H1 (cell line): Measurements from ENCODE around the gene VASN. TPM values are rescaled to one million over a fixed set of nuclear protein-coding genes. Genes with fewer than 3 reads are reported as not detected.

Source experiments
- CTCF ChIA-PET: fragments of 300-600 bp; sonication (Branson Sonifier 250); formaldehyde crosslinking; loops from one replicate; lab custom pipeline; 2021; ENCODE audit not compliant: partially characterized antibody; lab: Charles Lee
- POLR2A ChIA-PET: fragments of 300-600 bp; sonication (Branson Sonifier 250); formaldehyde crosslinking; loops from one replicate; lab custom pipeline; 2021; ENCODE audit warnings: inconsistent platforms; ENCODE audit not compliant: partially characterized antibody; lab: Charles Lee
- DNase-seq, 2 experiments: peaks; one replicate each; pipeline versions ENCODE4 v3.0.0 to v3.0.0-alpha.2; 2010 to 2022; ENCODE audit warnings: low spot score in 2 of 2, low read depth in 1 of 2, mixed read lengths in 1 of 2
- FAIRE-seq: peaks from 2 replicates; lab custom pipeline; 2011; peaks lifted over from hg19 to GRCh38; lab: Jason Lieb, UNC
- H2AFZ ChIP-seq: 2 replicates; pipeline ENCODE4 v1.8.1; 2012; ENCODE audit warnings: low read length, inconsistent platforms
- H2AK5ac ChIP-seq: 2 replicates; pipeline ENCODE4 v1.6.1; 2013; ENCODE audit warnings: low read depth, low read length
- H2BK120ac ChIP-seq: replicated peaks from 2 replicates; pipeline ENCODE3; 2013; ENCODE audit warnings: low read depth, low read length, inconsistent platforms
- H2BK12ac ChIP-seq: 2 replicates; pipeline ENCODE4 v1.6.1; 2013; ENCODE audit warnings: low read depth, low read length
- H2BK15ac ChIP-seq: 2 replicates; pipeline ENCODE4 v1.6.1; 2013; ENCODE audit warnings: low read length
- H2BK20ac ChIP-seq: 2 replicates; pipeline ENCODE4 v1.6.1; 2013; ENCODE audit warnings: low read length
- H2BK5ac ChIP-seq: 2 replicates; pipeline ENCODE4 v1.6.1; 2013; ENCODE audit warnings: low read depth, low read length
- H3K14ac ChIP-seq: 2 replicates; pipeline ENCODE4 v1.6.1; 2013; ENCODE audit warnings: inconsistent platforms; ENCODE audit not compliant: insufficient read length
- H3K18ac ChIP-seq: 2 replicates; pipeline ENCODE4 v1.6.1; 2013; ENCODE audit warnings: low read length; ENCODE audit errors: extremely low read depth
- H3K23ac ChIP-seq: 2 replicates; pipeline ENCODE4 v1.6.1; 2013; ENCODE audit warnings: inconsistent platforms; ENCODE audit not compliant: insufficient read length
- H3K23me2 ChIP-seq: 2 replicates; pipeline ENCODE4 v1.6.1; 2013; ENCODE audit warnings: low read depth, low read length
- H3K27ac ChIP-seq: 2 replicates; pipeline ENCODE4 v1.6.1; 2011; ENCODE audit warnings: low read depth, low read length, inconsistent platforms
- H3K27me3 ChIP-seq, 4 experiments: replicated peaks in 1 of 4; 1 replicate in 1 of 4; 2 replicates in 3 of 4; pipeline versions ENCODE4 v1.6.1 to v1.8.1; 2011 to 2013; ENCODE audit warnings: low read length in 3 of 4, mild to moderate bottlenecking in 3 of 4, inconsistent platforms in 2 of 4, mixed read lengths in 2 of 4, moderate library complexity in 1 of 4; ENCODE audit not compliant: control insufficient read depth in 3 of 4, insufficient read depth in 3 of 4; ENCODE audit errors: extremely low read depth in 1 of 4
- H3K36me3 ChIP-seq, 4 experiments: 2 replicates each; pipeline versions ENCODE4 v1.6.1 to v1.8.1; 2011 to 2013; ENCODE audit warnings: mild to moderate bottlenecking in 4 of 4, low read length in 3 of 4, moderate library complexity in 2 of 4, control low read depth in 1 of 4, inconsistent platforms in 1 of 4; ENCODE audit not compliant: insufficient read depth in 4 of 4, control insufficient read depth in 2 of 4
- H3K4ac ChIP-seq: replicated peaks from 2 replicates; pipeline ENCODE3; 2013; ENCODE audit warnings: low read length, low read depth, mixed read lengths, inconsistent platforms; ENCODE audit not compliant: insufficient read length
- H3K4me1 ChIP-seq, 4 experiments: replicated peaks in 1 of 4; 1 replicate in 1 of 4; 2 replicates in 3 of 4; pipeline versions ENCODE4 v1.6.1 to v1.8.1; 2011 to 2013; ENCODE audit warnings: low read length in 3 of 4, inconsistent platforms in 2 of 4, mixed read lengths in 1 of 4; ENCODE audit not compliant: insufficient read depth in 4 of 4, control insufficient read depth in 3 of 4
- H3K4me2 ChIP-seq, 2 experiments: 2 replicates each; pipeline versions ENCODE4 v1.6.1 to v1.8.1; 2011 to 2013; ENCODE audit warnings: low read depth in 2 of 2, low read length in 2 of 2, control low read depth in 1 of 2, inconsistent platforms in 1 of 2, mild to moderate bottlenecking in 1 of 2; ENCODE audit not compliant: insufficient read depth in 1 of 2
- H3K4me3 ChIP-seq, 4 experiments: fragments of 200-600, 300-600 bp in 1 of 4; sonication (generic), shearing (Covaris generic), sonication (Bioruptor Twin) in 1 of 4; 2 replicates each; pipeline versions ENCODE4 v1.5.1 to v1.8.1; 2011 to 2016; ENCODE audit warnings: low read length in 4 of 4, low read depth in 3 of 4, control low read depth in 2 of 4, inconsistent platforms in 2 of 4, mild to moderate bottlenecking in 2 of 4, mixed read lengths in 1 of 4, moderate library complexity in 1 of 4; ENCODE audit not compliant: insufficient read depth in 2 of 4; ENCODE audit errors: extremely low read depth in 1 of 4
- H3K56ac ChIP-seq: replicated peaks from 2 replicates; pipeline ENCODE3; 2013; ENCODE audit warnings: low read depth, mild to moderate bottlenecking, mixed read lengths, low read length, inconsistent platforms; ENCODE audit not compliant: insufficient read length
- H3K79me1 ChIP-seq: 2 replicates; pipeline ENCODE4 v1.6.1; 2013; ENCODE audit warnings: low read depth, low read length, control low read depth
- H3K79me2 ChIP-seq, 2 experiments: 2 replicates each; pipeline versions ENCODE4 v1.6.1 to v1.8.1; 2012 to 2013; ENCODE audit warnings: low read length in 2 of 2, mild to moderate bottlenecking in 2 of 2, inconsistent platforms in 1 of 2; ENCODE audit not compliant: insufficient read depth in 2 of 2, control insufficient read depth in 1 of 2
- H3K9ac ChIP-seq, 4 experiments: replicated peaks in 1 of 4; 1 replicate in 1 of 4; 2 replicates in 3 of 4; pipeline versions ENCODE4 v1.6.1 to v1.8.1; 2011 to 2013; ENCODE audit warnings: low read depth in 3 of 4, low read length in 3 of 4, control low read depth in 2 of 4, mild to moderate bottlenecking in 2 of 4, moderate library complexity in 2 of 4, inconsistent platforms in 1 of 4; ENCODE audit errors: extremely low read depth in 1 of 4
- H3K9me3 ChIP-seq, 2 experiments: 2 replicates each; pipeline versions ENCODE4 v1.6.1 to v1.8.1; 2012 to 2013; ENCODE audit warnings: mild to moderate bottlenecking in 2 of 2, moderate library complexity in 2 of 2, control low read depth in 1 of 2, inconsistent platforms in 1 of 2, low read depth in 1 of 2, low read length in 1 of 2, mixed read lengths in 1 of 2; ENCODE audit not compliant: insufficient read depth in 2 of 2
- H4K20me1 ChIP-seq, 2 experiments: replicated peaks in 1 of 2; 2 replicates each; pipeline versions ENCODE3 to v1.8.1; 2011 to 2013; ENCODE audit warnings: inconsistent platforms in 2 of 2, low read length in 2 of 2, mild to moderate bottlenecking in 1 of 2; ENCODE audit not compliant: insufficient read depth in 2 of 2, control insufficient read depth in 1 of 2
- H4K5ac ChIP-seq: 2 replicates; pipeline ENCODE4 v1.6.1; 2013; ENCODE audit warnings: low read length, low read depth, mixed read lengths, inconsistent platforms; ENCODE audit not compliant: insufficient read length
- H4K8ac ChIP-seq: 2 replicates; pipeline ENCODE4 v1.8.0; 2013; ENCODE audit warnings: mild to moderate bottlenecking, moderate library complexity, low read length, inconsistent platforms; ENCODE audit not compliant: insufficient read depth; ENCODE audit errors: extremely low read depth
- H4K91ac ChIP-seq: replicated peaks from 2 replicates; pipeline ENCODE3; 2013; ENCODE audit warnings: low read length, mixed read lengths, inconsistent platforms; ENCODE audit not compliant: insufficient read length
- BCL11A ChIP-seq, 2 experiments: IDR thresholded peaks; one replicate each; pipeline ENCODE4 v1.6.1; 2011; ENCODE audit warnings: low read depth in 2 of 2, low read length in 2 of 2, mild to moderate bottlenecking in 2 of 2
- CHD1 ChIP-seq: IDR thresholded peaks from 2 replicates; pipeline ENCODE4 v1.6.1; 2012; ENCODE audit warnings: low read depth, low read length, improper control_type of control experiment
- EZH2 ChIP-seq: fragments of 200-600 bp; sonication (generic); IDR thresholded peaks from 2 replicates; pipeline ENCODE4 v1.7.1; 2012; ENCODE audit warnings: low read depth, mild to moderate bottlenecking, moderate library complexity, low read length, inconsistent platforms; ENCODE audit not compliant: severe bottlenecking
- JUND ChIP-seq: IDR thresholded peaks from 2 replicates; pipeline ENCODE4 v1.6.1; 2011; ENCODE audit warnings: mild to moderate bottlenecking, improper control_type of control experiment, low read length
- KDM5A ChIP-seq: fragments of 200-600 bp; IDR thresholded peaks from 2 replicates; pipeline ENCODE4 v1.7.1; 2012; ENCODE audit warnings: mild to moderate bottlenecking, low read length, inconsistent platforms, mixed read lengths
- POU5F1 ChIP-seq: IDR thresholded peaks from 2 replicates; pipeline ENCODE4 v1.6.1; 2011; ENCODE audit warnings: low read depth, mild to moderate bottlenecking, low read length, moderate library complexity
- SIN3A ChIP-seq, 2 experiments: IDR thresholded peaks in 1 of 2; conservative IDR thresholded peaks in 1 of 2; 2 replicates each; pipeline ENCODE4 v1.6.1; 2011 to 2012; ENCODE audit warnings: low read length in 2 of 2, improper control_type of control experiment in 1 of 2, low read depth in 1 of 2, mild to moderate bottlenecking in 1 of 2
- TCF12 ChIP-seq: IDR thresholded peaks from 2 replicates; pipeline ENCODE4 v1.6.1; 2011; ENCODE audit warnings: low read depth, mild to moderate bottlenecking, low read length
- YY1 ChIP-seq: IDR thresholded peaks from 2 replicates; pipeline ENCODE4 v1.6.1; 2011; ENCODE audit warnings: low read depth, mild to moderate bottlenecking, low read length
- ZNF274 ChIP-seq: IDR thresholded peaks from 2 replicates; pipeline ENCODE4 v1.7.0; 2012; ENCODE audit warnings: low read length, borderline replicate concordance; ENCODE audit errors: extremely low read depth
- WGBS, 2 experiments: shearing (Covaris generic) in 1 of 2; methylation state at CpG; one replicate each; pipeline versions ENCODE4 v1.1.6 to v1.1.7; 2013 to 2015; ENCODE audit warnings: low lambda C conversion rate in 2 of 2, mixed read lengths in 2 of 2, inconsistent platforms in 1 of 2, low coverage in 1 of 2, missing lambda C conversion rate in 1 of 2; ENCODE audit not compliant: insufficient replicate concordance in 2 of 2, insufficient coverage in 1 of 2, insufficient read length in 1 of 2; ENCODE audit errors: extremely low coverage in 1 of 2, missing lambda C conversion rate in 1 of 2; 5-methylcytosine and 5-hydroxymethylcytosine counted together
- polyA plus RNA-seq, 7 experiments: library from polyadenylated mRNA; depleted of rRNA in 3 of 7; stranded (reverse) in 5 of 7; unstranded in 2 of 7; fragments of >200 nt in 5 of 7; fragments of 200-250 nt in 2 of 7; gene quantifications; 1 replicate in 5 of 7; 2 replicates in 1 of 7; 4 replicates in 1 of 7; pipeline versions ENCODE4 v1.2.1 to v1.2.3, GENCODE V29; 2011 to 2013; ENCODE audit warnings: missing spikeins in 2 of 7, mixed read lengths in 2 of 7
- total RNA-seq: library from RNA; stranded (reverse); fragmentation: NEBNext Ultra II Directional; extraction: Animal tissue kit (Norgen Biotek cat#: 25700); gene quantifications from 2 replicates; pipeline ENCODE4 v1.2.1, GENCODE V29; 2021
- TF ChIP-seq, protein P1 (sequence below): IDR thresholded peaks from 2 replicates; pipeline ENCODE4 v1.6.1; 2011; ENCODE audit warnings: low read length, improper control_type of control experiment

VASN gene
- total and polyA plus RNA-seq, 2 of the 8 experiments (the other 6 are each of a cell fraction or from before 2014, with no cell fraction given), result 9.6 to 11.3 TPM

DNA sequence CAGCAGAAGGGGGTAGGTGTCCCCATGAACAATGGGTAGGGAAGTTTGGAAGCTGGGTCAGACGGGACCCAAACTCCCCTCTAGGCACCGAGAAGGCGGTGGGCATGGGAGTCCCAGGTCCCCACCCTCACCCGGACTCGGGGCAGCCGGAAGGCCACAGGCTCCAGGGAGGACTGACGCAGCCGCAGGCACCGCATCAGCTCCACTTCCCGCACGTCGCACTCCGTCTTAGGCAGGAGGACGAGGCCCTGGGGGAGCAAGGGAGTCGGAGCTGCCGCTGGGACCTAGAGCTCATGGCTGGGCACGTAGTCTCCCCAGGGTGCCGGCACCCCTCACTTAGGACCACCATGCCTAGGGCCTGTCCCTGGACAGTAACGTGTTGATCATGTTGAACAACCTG lies 13.4 kb upstream of the VASN start:
- H2BK15ac ChIP-seq, result no peak overlapping the region
- peaks cover 0 to 3% (median 1%) of the 10 kb centered on the region in 4 experiments; a peak in 3 of 7 replicates for H3K4me1 ChIP-seq
- H2BK5ac ChIP-seq, result no peak overlapping the region
- H3K4me2 ChIP-seq, result no peak overlapping the region
- H2BK12ac ChIP-seq, result no peak overlapping the region
- no peaks in the 10 kb centered on the region for H3K79me1 ChIP-seq
- no peaks in the 10 kb centered on the region for H3K9me3 ChIP-seq
- no peak overlapping the region for H3K27ac ChIP-seq
- peaks cover 0 to 3% of the 10 kb centered on the region in 2 experiments for H4K20me1 ChIP-seq
- H4K5ac ChIP-seq, result no peak overlapping the region
- no peak overlapping the region for H3K18ac ChIP-seq
- WGBS, 2 experiments, result 95% methylated on average over 14 of the region's 19 CpGs; no CpG with 5 or more reads in 1 of the 2 experiments
- DNase-seq (no peak), FAIRE-seq (no peak)
- peak overlapping the region; percentile 59; the same call in 1 of the 2 replicates for H4K8ac ChIP-seq
- no peaks in the 10 kb centered on the region for H3K27me3 ChIP-seq
- H3K36me3 ChIP-seq, result no peaks in the 10 kb centered on the region
- ChIA-PET POLR2A (interaction anchor here (0.6 to 2.2 kb wide), 5 partner anchors 13 to 45 kb away, joined by 4 to 13 read pairs (median 4); partner anchors contain the start of gene VASN), CTCF (interaction anchor here (0.6 to 14.0 kb wide), 17 partner anchors 12 to 943 kb away, joined by 3 to 425 read pairs (median 5); partner anchors contain the start of gene VASN)
- H2BK120ac ChIP-seq, result no peak overlapping the region
- no peak overlapping the region for H3K9ac ChIP-seq
- H2AFZ ChIP-seq, result no peak overlapping the region
- H4K91ac ChIP-seq, result no peak overlapping the region
- no peak overlapping the region for H3K4ac ChIP-seq
- H2AK5ac ChIP-seq, result no peak overlapping the region
- H3K56ac ChIP-seq, result no peak overlapping the region
- H3K23me2 ChIP-seq, result peaks cover 2% of the 10 kb centered on the region; the same call in 1 of the 2 replicates
- no peak overlapping the region for H2BK20ac ChIP-seq
- no peak overlapping the region for H3K4me3 ChIP-seq
- H3K14ac ChIP-seq, result no peak overlapping the region
- H3K23ac ChIP-seq, result no peak overlapping the region
- no peaks in the 10 kb centered on the region for H3K79me2 ChIP-seq
- TF ChIP-seq EZH2 (no peak), YY1 (no peak), CHD1 (no peak), POU5F1 (no peak), KDM5A (no peak), TCF12 (no peak), BCL11A (IDR thresholded peaks at IDR 0.05; ENCODE audit: low read depth in 2 of 2, low read length in 2 of 2) (no peak), JUND (no peak), ZNF274 (no peak), SIN3A (conservative IDR thresholded peaks at IDR 0.05 in 1 of 2, IDR thresholded peaks at IDR 0.05 in 1 of 2; ENCODE audit: low read depth in 1 of 2, low read length in 2 of 2) (no peak)
- TF ChIP-seq, protein P1, sequence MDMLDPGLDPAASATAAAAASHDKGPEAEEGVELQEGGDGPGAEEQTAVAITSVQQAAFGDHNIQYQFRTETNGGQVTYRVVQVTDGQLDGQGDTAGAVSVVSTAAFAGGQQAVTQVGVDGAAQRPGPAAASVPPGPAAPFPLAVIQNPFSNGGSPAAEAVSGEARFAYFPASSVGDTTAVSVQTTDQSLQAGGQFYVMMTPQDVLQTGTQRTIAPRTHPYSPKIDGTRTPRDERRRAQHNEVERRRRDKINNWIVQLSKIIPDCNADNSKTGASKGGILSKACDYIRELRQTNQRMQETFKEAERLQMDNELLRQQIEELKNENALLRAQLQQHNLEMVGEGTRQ, result no peak
